Fibroblast of skin of right biceps (primary cell): ENCODE results near the gene DGKD.

Experiments
- DNase-seq: peaks from one replicate; pipeline ENCODE4 v3.0.0-alpha.2; 2013

DGKD gene

GRCh38 chr2:233464531-233465240, 110.4 kb downstream of the DGKD start:
- DNase-seq: no peak

DNA sequence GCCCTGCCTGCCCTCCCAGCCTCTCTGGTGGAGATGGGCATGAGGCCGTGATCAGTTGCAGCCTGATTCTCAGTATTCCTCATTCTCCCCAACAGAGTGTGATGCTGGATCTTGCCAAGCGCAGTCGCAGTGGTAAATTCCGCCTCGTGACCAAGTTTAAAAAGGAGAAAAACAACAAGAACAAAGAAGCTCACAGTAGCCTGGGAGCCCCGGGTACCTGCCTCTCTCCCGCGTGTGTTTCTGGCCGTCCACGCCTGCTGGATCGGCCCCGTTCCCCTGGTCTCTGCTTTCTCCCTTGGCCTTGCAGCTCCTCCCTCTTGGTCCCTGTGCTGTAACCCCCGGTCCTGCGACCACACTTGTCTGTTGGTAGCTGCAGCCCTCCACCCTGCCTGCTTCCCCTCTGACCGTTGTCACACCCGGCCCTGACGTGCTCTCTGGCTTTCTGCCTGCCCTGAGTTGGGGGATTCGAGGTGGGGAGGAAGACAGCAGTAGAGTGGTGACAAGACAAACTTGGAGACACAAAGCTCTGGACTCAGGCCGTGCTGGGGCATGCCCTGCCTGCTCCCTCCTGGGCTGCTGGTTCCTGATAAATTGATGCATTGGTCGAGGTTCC, 112.8 kb downstream of the DGKD start:
- no peak for DNase-seq

DNA sequence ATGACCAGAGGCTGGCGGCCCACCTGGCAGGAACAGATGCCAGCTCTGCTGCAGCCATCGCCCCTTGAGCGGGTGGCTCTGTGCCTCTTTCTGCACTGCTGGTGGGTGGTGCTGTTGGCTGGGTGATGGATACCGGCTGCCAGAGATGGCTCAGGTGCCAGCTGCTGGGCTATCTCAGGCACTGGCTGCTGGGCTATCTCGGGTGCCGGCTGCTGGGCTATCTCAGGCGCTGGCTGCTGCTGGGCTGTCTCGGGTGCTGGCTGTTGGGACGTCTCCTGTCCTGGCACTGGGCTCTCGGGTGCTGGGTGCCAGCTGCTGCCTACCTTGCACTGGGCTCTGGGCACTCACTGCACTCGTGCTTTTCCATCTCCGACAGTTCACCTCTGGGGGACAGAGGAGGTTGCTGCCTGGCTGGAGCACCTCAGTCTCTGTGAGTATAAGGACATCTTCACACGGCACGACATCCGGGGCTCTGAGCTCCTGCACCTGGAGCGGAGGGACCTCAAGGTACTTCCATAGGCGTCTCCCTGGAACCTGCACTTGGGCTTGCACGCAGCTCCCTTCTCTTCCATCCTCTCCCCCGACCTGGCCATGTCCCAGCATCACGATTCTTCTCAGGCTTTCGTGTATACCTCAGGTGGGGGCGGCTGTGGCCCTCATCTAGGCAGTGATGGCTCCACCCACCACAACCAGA, 113.9 kb downstream of the DGKD start:
- DNase-seq: no peak

- no peak for DNase-seq
These were observed 114.4 kb downstream of the DGKD start for GRCh38 chr2:233468741-233469110.

DNA sequence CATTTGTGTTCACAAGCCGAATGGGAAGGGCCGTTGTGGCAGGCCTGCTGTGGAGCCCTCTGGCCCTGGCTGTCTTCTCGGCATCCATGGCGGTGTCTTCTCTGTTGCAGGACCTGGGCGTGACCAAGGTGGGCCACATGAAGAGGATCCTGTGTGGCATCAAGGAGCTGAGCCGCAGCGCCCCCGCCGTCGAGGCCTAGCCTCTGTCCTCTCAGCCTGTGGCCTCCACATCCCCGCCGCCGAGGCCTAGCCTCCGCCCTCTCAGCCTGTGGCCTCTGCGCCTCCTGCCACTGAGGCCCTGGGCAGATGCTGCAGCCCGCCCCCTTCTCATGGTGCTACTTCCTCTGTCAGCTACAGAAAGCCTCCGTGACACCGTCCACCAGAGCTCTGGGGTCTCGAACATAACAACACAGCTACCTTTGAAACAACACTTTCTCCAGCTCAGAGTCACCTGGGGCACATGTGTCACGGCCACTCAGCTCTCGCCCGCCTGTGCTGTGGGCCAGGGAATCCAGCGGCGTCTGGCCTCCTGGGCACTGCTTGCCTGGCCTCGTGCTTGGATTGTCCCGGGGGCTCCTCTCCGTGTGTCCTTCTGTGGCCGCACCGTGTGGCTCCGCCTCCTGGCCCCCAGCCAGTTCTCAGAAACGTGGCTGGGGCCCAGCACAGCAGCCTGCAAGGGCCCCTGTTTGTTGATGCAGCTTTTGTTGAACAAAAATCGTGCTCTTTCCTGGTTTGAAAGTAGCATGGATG, 115.1 kb downstream of the DGKD start:
- DNase-seq: no peak

DNA sequence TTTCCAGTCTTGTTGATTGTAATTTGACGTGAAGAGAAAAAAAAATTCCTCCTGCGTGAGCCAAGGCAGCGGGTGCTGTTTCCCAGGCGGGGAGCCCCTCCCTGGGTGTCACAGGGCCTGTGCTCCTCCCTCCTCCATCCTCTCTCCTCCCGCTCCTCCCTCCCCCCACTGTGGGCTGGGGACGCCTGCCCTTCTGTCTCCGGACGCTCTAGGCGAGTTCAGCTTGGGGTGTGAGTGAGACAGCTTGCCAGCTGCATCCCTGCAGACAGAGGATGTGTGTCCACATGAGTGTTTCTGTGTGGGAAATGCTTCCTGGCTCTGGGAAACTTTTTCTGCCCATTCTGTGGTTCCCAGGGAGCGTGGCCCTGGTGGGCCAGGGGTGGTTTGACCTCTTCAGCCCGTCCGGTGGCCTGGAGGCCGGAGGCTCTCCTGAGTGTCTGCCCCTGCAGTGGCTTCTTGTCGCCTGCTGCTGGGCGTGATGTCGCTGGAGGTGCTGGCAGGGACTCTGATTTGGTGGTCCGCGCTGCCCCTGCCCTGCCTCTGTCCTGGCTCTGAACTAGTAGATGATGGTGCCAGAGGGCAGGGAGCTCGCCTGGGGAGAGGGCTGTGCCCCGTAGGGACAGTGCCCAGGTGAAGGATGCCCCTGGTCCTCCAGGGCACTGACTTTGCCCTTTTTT, 115.9 kb downstream of the DGKD start:
- DNase-seq: peak; percentile 13

DNA sequence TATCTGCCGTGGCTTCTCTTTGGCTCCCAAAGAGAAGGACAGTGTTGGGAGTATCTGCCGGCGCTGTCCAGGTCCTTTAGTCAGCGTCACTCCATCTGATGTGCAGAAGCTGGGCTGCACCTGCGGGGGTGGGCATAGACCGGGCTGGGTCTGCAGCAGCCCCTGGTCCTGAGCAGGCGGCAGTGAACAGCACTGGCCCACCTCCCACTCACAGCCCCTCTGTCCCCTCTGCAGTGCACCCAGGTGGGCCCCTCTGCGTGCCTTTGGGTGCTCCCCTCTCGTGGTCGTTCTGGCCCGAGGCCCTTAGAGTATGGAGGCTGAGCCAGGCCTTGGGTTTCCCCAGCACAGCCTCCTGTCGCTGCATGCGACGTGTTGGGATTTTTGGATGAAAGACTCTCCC, 116.5 kb downstream of the DGKD start:
- DNase-seq: no peak

GRCh38 chr2:233471291-233472035, 117.2 kb downstream of the DGKD start:
- DNase-seq: no peak

DNA sequence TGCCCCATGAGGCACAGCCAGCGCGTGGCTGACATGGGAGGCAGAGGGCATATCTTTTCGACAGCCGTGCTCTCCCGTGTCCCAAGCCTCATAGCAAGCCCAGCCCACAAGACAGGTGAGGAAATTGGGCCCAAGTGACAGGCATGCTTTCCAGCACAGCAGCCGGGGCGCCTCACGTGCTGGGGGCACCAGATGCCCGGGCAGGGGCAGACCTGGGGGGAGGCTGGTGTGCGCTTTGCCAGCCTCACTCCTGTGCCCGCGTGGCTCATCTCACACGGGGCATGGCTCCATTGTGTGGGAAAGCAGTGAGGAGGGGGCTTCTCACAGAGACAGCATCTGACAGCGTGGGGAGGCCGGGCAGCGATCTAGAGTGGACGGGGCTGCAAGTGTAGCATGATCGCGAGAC, 119.1 kb downstream of the DGKD start:
- DNase-seq: no peak

- DNase-seq: no peak
These were observed 119.6 kb downstream of the DGKD start for GRCh38 chr2:233473878-233474277.

GRCh38 chr2:233474308-233475160, 120.2 kb downstream of the DGKD start:
- no peak for DNase-seq

GRCh38 chr2:233476063-233476410, 121.7 kb downstream of the DGKD start:
- no peak for DNase-seq

DNA sequence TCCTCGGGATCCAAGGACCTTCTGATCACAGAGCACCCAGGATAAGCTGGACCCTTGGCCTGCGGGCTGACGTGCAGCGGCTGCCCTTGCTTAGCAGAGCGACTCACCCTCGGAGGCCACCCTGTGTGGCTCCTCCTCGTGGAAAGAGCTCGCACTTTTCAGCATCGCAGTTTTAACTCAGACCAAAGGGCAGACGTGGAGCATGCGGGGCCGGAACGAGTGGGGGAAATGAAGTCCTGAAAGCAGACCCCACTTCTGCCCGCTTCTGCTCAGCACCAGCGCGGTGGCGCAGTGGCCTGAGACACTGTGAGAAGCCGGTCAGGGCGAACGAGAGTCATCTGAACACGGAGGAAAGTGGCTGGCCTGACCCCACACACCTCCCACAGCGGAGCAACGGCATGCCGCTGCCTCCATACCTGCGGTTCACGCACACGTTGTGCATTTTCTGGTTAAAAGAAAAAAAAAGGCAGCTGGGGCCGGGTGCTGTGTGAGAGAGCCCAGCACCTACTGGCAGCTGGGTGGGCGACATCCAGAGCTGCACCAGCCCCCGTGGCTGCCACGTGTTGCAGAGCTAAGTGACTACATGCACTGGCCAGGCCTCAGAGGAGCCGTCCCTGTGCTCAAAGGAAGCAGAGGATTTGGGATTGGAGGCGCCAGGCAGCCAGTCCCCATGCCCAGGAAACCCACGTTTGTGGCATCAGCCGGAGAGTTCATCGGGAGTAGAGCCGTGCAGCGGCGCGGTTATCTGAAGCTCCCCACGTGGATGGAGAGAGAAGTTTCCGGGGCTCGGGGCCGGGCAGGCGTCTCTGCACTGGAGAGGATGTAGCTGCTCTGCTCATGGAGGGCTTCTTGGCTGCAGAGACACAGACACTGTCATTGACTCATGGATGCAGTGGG, 122.6 kb downstream of the DGKD start:
- DNase-seq: no peak

GRCh38 chr2:233477548-233478433, 123.5 kb downstream of the DGKD start:
- no peak for DNase-seq

DNA sequence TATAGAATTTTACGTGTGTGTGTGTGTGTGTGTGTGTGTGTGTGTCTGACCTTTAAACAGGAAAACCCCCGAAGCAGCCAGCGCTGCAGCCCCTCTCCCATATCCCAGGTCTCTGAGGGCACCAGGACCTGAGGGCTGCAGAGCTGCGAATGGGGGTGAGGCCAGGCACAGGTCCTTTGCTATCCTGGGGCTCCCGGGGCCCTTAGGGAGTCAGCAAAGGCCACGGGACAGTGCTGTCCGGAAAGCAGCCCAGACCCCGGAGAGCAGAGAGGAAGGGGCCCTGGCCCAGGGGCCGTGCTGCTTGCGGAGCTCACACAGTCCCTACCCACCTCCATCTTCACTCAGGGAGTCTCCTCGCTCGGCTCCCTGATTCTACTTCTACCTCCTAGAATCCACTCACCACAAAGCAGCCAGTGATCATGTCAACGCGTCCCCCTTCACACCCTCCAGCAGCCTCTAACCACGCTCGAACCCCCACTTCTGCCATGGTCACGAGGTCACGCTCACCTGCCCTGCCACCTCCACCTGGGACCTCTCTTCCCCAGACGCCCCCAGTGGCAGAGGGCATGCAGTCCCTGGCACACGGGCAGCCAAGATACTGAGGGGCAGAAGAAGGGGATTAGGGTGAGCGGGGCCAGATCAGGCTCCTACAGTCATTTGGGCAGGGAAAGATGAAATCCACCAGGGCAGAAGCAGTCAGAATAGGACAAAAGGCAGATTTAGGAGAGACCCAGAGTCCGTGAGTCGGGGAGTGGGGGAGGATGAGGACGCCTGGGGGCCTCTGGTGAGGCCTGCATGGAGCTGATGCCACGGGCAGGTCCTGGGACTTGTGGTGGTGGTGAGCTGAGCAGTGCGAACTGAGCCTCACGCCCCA, 125.6 kb downstream of the DGKD start:
- no peak for DNase-seq

GRCh38 chr2:233480490-233481202, 126.4 kb downstream of the DGKD start:
- DNase-seq: no peak

- no peak for DNase-seq
These were observed 127.3 kb downstream of the DGKD start for GRCh38 chr2:233481368-233482142.
